NCI-H82 treated with DMSO at 0.1 percent for 48 hours (cell line): ENCODE measurements around the gene KRTAP12-3.
"Not testable (repeated sequence)": the region's sequence is repeated elsewhere in the genome, so short reads cannot be mapped to it uniquely, and the experiment has no call there.

Experiments
- DNase-seq: peaks from one replicate; lab custom pipeline; 2025; ENCODE audit not compliant: unreplicated experiment; lab: John Stamatoyannopoulos, UW

Gene KRTAP12-3

DNA sequence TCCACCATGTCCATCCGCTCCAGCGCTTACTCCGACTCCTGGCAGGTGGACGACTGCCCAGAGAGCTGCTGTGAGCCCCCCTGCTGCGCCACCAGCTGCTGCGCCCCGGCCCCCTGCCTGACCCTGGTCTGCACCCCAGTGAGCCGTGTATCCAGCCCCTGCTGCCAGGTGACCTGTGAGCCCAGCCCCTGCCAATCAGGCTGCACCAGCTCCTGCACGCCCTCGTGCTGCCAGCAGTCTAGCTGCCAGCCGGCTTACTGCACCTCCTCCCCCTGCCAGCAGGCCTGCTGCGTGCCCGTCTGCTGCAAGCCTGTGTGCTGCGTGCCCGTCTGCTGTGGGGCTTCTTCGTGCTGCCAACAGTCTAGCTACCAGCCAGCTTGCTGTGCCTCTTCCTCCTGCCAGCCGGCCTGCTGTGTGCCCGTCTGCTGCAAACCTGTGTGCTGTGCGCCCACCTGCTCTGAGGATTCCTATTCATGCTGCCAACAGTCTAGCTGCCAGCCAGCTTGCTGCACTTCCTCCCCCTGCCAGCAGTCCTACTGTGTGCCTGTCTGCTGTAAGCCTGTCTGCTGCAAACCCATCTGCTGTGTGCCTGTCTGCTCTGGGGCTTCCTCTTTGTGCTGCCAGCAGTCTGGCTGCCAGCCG is 30.4 kb upstream of the KRTAP12-3 start:
- not testable (repeated sequence) for DNase-seq

DNA sequence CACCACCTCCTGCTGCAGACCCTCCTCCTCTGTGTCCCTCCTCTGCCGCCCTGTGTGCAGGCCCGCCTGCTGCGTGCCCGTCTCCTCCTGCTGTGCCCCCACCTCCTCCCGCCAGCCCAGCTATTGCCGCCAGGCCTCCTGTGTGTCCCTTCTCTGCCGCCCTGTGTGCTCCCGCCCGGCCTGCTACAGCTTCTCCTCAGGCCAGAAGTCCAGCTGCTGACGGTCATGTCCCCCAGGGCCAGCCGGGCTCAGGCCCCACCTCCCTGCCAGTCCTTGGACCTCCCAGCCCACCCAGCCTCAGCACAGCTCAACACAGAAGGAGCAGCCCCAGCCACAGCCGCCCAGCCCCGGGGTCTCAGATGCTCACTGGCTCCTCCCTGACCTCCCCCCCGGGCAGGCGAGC is 29.9 kb upstream of the KRTAP12-3 start:
- not testable (repeated sequence) for DNase-seq

DNA sequence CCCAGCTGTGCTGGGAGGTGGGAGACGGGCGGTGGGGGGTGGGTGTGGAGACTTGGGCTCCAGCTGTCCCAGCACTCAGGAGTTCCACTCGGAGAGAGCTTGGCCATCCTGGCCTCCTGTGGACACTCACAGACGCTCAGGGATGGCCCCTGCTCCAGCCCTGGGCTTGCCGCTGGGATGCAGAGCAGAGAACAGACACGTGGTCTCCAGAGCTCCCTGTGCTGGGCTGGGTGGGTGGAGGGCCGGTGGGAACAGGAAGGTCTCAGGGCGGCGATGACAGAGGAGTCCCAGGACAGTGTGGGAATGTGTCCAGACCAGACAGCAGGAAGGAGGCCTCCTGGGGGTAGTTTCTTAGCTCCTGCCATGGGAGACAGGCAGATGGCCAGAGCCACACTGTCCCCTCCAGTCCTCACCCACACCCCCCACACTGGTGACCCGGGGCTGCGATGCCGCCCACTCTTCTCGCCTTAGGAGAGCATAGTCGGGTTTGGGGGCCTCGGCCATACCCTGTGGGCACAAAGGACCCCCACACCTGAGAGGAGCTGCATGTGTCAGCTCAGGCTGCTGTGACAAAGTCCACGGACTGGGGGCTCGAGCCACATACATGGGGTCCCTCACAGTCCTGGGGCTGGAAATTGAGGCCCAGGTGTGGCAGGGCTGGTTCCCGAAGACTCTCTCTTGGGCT is 28.9 kb upstream of the KRTAP12-3 start:
- no peak for DNase-seq

DNA sequence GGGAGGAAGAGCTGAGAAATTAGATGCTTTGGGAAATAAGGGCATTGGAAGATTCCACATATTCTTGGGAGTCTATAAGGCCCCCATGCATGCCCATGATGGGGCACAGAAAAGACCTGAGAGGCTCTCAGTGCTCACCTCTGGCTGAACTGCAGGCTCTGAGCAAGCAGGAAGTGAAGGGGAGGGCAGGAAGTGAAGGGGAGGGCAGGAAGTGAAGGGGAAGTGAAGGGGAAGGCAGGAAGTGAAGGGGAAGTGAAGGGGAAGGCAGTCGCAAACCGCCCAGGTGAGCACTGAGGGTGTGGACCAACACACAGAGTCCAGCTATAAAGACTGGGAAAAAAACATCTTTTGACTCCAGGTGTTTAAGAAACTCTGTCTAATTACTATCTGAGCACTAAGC is 27.3 kb upstream of the KRTAP12-3 start:
- DNase-seq = no peak

DNA sequence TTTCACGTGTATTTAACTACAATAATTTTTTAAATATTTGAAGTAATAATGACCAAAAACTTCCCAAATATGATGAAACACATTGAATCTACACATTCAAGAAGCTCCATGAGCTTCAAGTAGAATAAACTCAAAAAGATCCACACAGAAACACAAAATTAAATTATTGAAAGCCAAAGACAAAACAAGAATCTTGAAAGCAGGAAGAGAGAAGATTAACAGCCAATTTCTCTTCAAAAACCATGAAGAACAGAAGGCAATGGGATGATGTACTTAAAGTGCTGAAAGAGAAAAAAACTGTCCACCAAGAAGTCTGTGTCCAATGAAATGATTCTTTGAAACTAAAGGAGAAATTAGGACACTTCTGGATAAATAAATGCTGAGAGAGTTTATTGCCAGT is 25.7 kb upstream of the KRTAP12-3 start:
- no peak for DNase-seq

DNA sequence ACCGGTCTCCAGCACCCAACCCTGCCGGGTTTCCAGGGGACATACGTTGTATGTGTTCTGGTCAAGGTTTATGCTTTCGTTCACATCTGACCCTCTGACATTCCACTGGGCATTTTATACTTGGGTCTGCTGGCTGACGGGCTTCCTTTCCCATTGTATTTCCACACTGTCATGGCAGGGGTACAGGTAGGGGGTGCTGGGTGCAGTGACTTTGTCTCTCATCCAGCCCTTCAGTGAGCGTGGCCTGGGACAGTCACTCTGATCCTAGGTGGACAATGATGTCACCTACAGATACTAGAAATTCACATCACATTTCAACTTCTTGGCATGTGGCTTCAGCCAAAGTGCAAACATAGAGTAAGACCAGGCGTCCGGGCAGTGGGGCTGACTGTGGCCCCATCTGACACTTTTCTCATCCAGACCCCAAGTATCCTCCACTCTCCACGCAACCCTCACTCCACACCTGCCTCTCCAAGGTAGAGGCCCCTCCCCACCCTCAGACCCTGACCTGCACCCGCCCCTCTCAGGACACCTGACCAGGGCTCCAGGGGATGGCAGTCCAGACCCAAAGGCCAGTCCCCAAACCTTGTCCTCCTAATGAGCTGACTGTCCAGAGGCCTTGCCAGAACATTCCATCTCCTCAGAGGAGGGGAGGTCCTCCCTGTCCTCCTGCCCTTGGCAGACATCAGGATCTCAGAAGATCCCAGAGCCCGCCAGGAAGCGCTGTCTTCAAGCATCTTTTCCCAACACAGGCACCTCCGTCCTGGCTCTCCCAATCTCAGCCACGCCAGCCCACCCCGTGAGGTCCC is 21.3 kb upstream of the KRTAP12-3 start:
- DNase-seq = no peak

DNA sequence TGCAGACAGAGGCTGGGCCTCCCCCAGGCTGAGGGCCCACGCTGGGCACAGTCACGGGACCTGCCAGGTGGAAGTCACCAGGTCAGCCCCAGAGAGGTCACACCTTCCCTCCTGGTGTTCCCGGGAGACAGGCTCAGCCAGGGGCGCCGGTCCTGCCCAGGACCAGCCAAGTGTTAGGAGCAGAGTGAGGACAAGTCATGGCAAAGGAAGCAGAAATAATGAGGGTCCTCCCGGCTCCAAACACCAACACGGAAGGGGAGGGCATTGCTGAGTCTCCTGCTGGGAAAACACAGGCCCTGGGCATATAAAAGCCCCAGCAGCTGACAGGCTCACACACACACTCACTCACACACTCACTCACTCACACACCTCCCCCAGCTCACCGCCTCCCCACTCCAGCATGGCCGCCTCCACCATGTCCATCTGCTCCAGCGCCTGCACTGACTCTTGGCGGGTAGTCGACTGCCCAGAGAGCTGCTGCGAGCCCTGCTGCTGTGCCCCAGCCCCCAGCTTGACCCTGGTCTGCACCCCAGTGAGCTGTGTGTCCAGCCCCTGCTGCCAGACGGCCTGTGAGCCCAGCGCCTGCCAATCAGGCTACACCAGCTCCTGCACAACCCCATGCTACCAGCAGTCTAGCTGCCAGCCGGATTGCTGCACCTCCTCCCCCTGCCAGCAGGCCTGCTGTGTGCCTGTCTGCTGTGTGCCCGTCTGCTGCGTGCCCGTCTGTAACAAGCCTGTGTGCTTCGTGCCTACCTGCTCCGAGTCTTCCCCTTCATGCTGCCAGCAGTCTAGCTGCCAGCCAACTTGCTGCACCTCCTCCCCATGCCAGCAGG is 20.5 kb upstream of the KRTAP12-3 start, which contains the start of gene KRTAP10-10:
KRTAP10-10 (plus strand) TSS at position 339 of the 833 bp plus-strand sequence; CDS start at position 401, 62 bp downstream.
- DNase-seq = no peak

DNA sequence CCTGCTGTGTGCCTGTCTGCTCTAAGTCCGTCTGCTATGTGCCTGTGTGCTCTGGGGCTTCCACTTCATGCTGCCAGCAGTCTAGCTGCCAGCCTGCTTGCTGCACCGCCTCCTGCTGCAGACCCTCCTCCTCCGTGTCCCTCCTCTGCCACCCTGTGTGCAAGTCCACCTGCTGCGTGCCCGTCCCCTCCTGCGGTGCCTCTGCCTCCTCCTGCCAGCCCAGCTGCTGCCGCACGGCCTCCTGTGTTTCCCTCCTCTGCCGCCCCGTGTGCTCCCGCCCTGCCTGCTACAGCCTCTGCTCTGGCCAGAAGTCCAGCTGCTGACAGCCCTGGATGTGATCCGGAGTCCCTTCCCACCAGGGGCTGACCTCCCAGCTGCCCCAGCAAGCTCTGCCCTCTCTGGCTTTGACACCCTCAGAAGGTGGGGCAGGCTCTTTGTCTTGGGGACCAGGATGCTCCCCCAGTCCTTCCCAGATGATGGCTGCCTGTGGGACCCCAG is 19.8 kb upstream of the KRTAP12-3 start:
- not testable (repeated sequence) for DNase-seq

DNA sequence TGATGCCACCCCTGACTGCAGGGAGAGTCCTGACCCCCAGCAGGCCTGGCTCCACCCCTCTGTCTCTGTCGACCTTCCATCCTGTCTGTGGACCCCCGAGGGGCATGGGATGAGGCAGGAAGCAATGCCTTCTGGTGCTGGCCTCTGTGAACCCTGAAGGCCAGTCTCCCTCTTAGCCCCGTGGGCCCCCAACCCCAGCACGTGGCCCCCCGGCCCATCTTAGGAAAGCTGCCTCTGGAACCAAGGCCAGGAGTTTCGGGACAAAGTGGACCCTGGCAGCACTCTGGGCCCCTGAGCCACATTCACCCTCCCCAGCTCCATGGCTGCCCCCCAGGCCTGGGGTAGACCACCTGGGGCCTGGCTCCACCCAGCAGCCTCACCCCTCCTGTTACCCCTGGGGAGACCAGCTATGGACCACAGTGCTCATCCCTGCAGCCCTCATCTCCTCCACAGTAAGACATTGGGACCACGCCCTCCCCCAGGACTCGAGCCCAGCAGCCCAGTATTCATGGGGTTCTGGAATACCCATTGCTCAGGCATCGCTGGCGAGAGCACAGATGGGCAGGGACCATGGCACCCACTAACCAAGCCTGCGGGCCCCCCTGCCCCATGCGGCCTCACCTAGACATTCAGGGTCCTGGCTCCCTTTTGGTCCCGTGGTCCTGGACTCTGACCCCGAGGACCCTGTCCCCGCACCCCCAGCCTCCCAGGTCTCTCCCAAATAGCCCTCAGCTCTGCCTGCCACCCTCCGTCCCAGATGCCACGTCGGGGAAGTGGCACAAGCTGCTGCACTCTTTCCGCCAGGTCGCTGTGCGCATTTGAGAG is 19.0 kb upstream of the KRTAP12-3 start:
- DNase-seq = not testable (repeated sequence)

DNA sequence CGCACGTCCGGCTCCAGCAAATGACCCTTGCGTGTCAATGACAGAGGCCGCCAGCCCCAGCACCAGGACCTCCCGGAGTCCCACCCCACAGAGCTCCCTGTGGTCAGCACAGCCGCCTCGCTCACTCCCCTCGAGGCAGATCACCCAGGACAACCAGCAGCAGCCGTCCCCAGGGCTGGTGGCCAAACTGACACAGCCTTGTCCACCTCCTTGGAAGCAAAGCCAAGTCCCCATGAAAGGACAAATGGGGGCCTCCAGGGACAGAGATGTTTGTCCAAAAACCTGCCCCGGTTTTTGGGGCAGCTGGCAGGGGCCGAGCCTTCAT is 18.4 kb upstream of the KRTAP12-3 start:
- no peak for DNase-seq

DNA sequence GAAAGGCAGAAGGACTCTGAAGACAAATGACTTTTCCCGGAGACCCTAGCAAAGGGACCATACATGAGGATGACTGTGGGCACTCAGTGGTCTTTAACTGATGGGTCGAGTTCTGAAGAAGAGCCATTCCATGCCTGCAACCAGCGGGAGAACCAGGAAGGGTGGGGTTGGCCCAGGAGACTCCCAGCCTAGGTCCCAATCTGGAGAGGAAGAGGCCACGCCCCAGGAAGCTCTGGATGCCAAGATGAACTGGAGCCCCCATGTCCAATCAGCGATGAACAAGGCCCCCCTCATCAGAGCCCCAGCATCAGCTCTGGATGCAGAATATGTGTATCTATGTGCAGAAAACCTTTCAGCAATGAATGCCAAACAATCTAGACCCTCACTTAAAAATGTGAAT is 17.0 kb upstream of the KRTAP12-3 start:
- no peak for DNase-seq

DNA sequence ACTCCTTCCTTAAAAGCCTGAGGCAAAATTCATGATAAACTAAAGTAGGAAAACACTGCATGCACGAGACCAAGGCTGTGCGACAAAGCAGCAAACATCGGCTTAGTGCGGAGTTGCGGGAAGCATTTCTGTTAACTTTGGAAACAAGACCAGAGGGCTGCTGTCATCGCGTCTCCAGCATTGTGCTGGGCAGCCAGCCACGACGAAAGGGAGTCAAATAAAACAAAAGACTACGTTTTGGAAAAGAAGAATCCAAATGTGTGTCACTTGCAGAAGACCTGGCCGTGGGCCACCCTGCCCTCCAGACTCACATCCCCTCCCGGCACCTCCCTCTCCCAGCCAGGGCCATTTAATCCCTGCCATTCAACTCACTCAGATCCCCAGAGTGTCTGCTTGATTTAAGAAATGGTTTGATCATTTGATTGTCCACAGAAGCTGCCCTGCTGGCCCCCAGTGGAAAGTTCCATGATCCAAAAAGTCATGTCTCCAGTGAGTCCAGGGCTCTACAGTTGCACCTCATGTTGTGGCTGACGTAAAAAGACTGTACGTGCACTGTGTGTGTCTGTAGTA is 13.9 kb upstream of the KRTAP12-3 start:
- no peak for DNase-seq

DNA sequence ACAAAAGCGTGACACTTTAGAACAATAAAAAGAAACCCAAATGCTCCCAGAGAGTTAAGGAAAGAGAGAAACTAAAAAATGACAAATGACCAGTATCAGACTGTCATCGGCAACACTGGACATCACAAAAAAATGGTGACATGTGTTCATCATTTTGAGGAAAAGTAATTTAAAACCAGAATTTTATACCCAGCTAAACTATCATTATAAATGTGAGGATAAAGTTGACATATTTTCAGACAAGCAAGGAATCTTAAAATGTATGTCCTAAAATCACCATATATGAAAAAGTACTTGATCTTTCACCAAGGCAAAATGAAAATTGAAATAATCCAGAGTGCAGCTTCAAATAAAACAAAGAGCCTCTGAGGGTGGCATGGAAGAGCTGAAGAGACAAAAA is 12.9 kb upstream of the KRTAP12-3 start:
- DNase-seq = no peak

DNA sequence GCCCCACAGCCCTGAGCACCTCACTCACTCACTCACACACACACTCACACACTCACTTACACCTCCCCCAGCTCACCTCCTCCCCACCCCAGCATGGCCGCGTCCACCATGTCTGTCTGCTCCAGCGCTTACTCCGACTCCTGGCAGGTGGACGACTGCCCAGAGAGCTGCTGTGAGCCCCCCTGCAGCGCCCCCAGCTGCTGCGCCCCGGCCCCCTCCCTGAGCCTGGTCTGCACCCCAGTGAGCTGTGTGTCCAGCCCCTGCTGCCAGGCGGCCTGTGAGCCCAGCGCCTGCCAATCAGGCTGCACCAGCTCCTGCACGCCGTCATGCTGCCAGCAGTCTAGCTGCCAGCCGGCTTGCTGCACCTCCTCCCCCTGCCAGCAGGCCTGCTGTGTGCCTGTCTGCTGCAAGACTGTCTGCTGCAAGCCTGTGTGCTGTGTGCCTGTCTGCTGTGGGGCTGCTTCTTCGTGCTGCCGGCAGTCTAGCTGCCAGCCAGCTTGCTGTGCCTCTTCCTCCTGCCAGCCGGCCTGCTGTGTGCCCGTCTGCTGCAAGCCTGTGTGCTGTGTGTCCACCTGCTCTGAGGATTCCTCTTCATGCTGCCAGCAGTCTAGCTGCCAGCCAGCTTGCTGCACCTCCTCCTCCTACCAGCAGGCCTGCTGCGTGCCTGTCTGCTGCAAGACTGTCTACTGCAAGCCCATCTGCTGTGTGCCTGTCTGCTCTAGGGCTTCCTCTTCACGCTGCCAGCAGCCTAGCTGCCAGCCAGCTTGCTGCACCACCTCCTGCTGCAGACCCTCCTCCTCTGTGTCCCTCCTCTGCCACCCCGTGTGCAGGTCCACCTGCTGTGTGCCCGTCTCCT is 11.1 kb upstream of the KRTAP12-3 start, which contains the start of gene KRTAP10-11:
KRTAP10-11 (plus strand) TSS at position 49 of the 856 bp plus-strand sequence; CDS start at position 94, 45 bp downstream.
- DNase-seq = not testable (repeated sequence)

DNA sequence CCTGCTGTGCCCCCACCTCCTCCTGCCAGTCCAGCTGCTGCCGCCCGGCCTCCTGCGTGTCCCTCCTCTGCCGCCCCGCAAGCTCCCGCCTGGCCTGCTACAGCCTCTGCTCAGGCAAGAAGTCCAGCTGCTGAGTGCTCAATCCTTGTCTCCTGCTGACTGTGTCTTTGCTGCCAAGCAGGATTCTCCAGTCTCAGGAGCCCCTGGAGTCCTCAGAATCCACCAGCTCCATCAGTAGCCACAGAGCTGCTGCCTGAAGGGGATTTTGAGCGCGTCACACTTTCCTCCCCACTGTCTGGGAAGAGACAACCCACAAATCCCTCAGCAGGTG is 10.5 kb upstream of the KRTAP12-3 start:
- no peak for DNase-seq

DNA sequence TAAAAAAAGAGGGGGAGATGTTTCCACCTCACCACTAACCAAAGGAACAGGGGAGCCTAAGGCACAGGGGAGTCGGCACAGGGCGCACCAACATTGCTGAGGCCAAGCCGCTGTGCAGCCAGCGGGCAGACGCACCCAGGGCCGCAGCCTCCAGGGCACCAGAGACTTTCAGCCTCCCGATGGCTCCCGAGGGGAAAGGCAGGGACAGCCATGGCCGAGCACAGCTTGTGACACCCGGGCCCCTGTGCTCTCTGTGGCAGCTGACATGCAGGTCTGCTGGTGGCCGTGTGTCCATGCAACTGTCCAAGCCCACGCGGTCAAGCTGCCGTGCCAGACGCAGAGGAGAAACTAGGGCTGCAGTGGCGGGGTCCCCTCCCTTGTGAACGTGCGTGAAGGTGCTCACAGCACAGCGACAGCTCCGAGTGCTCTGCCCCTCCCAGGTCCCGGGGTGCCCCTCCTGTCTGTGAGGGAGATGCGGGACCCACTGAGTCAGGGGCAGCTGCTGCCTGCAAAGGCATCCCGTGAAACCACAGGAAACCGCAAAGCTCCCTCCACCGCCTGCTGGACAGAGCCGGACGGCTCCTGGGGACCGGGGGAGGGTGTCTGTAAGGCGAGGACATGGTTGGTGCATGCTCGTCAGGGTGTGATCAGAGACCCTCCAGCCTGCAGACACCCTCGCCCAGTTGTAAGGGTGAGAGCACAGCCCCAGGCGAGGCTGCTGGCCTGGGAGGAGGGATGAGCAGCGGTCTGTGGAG is 9.0 kb upstream of the KRTAP12-3 start:
- no peak for DNase-seq

DNA sequence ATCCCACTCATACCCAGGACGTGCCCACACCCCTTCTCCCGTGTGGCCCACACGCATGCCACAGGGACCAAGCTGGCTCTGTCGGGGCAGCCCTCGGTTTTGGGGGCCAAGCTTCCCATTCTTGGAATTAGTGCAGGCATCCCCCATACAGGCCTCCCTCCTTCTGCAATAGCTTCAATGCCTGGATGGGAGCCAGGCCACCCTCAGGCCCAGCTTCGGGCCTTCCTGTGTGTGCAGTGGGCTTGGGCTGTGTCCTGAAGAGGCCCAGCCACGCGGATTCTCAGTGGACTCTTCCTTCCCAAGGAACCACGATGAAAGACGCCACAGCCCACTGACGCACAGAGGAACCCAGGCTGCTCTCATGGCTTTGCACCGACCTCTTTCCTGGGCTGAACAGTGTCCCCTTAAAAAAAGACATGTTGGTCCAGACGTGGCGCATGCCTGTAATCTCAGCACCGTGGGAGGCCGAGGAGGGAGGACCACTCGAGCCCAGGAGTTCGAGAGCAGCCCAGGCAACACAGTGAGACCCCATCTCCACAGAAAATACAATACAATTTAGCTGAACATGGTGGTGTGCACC is 8.1 kb upstream of the KRTAP12-3 start:
- DNase-seq = no peak
